Calu3 (cell line): ENCODE measurements around the gene TMEM63B. TPM values are rescaled to one million over a fixed set of nuclear protein-coding genes. Genes with fewer than 3 reads are reported as not detected.
"Not testable (repeated sequence)": the region's sequence is repeated elsewhere in the genome, so short reads cannot be mapped to it uniquely, and the experiment has no call there.

Experiments
- BruUV-seq: library from RNA; stranded (reverse); fragments of 400-500 nt; replicated peaks from 2 replicates; lab custom pipeline; 2021; lab: Mats Ljungman, UMichigan
- CTCF ChIA-PET: fragments of 300-600 bp; sonication (Branson Sonifier 250); formaldehyde crosslinking; loops from one replicate; lab custom pipeline; 2022; ENCODE audit warnings: antibody characterized with exemption; lab: Charles Lee
- DNase-seq: peaks from one replicate; pipeline ENCODE4 v3.0.0; 2022
- H3K27ac Mint-ChIP-seq: one replicate; pipeline ENCODE4 v1.8.0; 2022; ENCODE audit warnings: mixed read lengths; ENCODE audit not compliant: unreplicated experiment
- H3K27me3 Mint-ChIP-seq: one replicate; pipeline ENCODE4 v1.8.0; 2022; ENCODE audit warnings: mixed read lengths; ENCODE audit not compliant: unreplicated experiment
- H3K36me3 Mint-ChIP-seq: one replicate; pipeline ENCODE4 v1.8.0; 2022; ENCODE audit warnings: mild to moderate bottlenecking, moderate library complexity, mixed read lengths; ENCODE audit not compliant: insufficient read depth, unreplicated experiment
- H3K4me1 Mint-ChIP-seq: one replicate; pipeline ENCODE4 v1.8.0; 2022; ENCODE audit warnings: mild to moderate bottlenecking, low read depth, mixed read lengths; ENCODE audit not compliant: unreplicated experiment
- H3K4me3 Mint-ChIP-seq: one replicate; pipeline ENCODE4 v1.8.0; 2022; ENCODE audit warnings: mild to moderate bottlenecking, low read depth, moderate library complexity, mixed read lengths; ENCODE audit not compliant: unreplicated experiment
- H3K9me3 Mint-ChIP-seq: one replicate; pipeline ENCODE4 v1.8.0; 2022; ENCODE audit warnings: low read depth, mixed read lengths; ENCODE audit not compliant: unreplicated experiment
- CTCF ChIP-seq: fragments of 200-600 bp; IDR thresholded peaks from one replicate; pipeline ENCODE4 v1.8.0; 2022; ENCODE audit warnings: antibody characterized with exemption; ENCODE audit not compliant: unreplicated experiment
- intact Hi-C: fragments of 100-400 bp; cut with micrococcal nuclease; formaldehyde crosslinking; loops from one replicate; pipeline ENCODE4 v1.10.0; 2022; ENCODE audit not compliant: unreplicated experiment
- total RNA-seq: library from RNA; stranded (reverse); gene quantifications from 2 replicates; pipeline ENCODE4 v1.2.3, GENCODE V29; 2022

The TMEM63B gene
- total RNA-seq, 1 experiment from 2014 or later = 84.2 TPM

GRCh38 chr6:44180406-44180805 is 53.1 kb downstream of the TMEM63B start:
- no peak for DNase-seq
- CTCF ChIA-PET = no interaction called here
- Mint-ChIP-seq H3K9me3 (no peaks in the 10 kb centered on the region), H3K4me3 (no peak overlapping the region), H3K27me3 (peaks cover 2% of the 10 kb centered on the region), H3K4me1 (peaks cover 17% of the 10 kb centered on the region), H3K27ac (no peak overlapping the region), H3K36me3 (no peaks in the 10 kb centered on the region)
- no TSS peak for BruUV-seq
- TF ChIP-seq CTCF = no peak
- intact Hi-C loops = no loop called here

- no peak overlapping the region for H3K4me3 Mint-ChIP-seq
- H3K27me3 Mint-ChIP-seq = peaks cover 7% of the 10 kb centered on the region
- no peaks in the 10 kb centered on the region for H3K9me3 Mint-ChIP-seq
- TF ChIP-seq CTCF = no peak
- no peak for DNase-seq
- CTCF ChIA-PET = no interaction called here
- H3K27ac Mint-ChIP-seq = no peak overlapping the region
- peaks cover 22% of the 10 kb centered on the region for H3K4me1 Mint-ChIP-seq
- intact Hi-C loops = no loop called here
- no peaks in the 10 kb centered on the region for H3K36me3 Mint-ChIP-seq
- BruUV-seq = no TSS peak
Observed at GRCh38 chr6:44180886-44181285, 53.5 kb downstream of the TMEM63B start.

GRCh38 chr6:44181784-44182183 is 54.4 kb downstream of the TMEM63B start:
- H3K9me3 Mint-ChIP-seq, intact Hi-C loops: not testable (repeated sequence)

GRCh38 chr6:44182911-44183390 is 55.6 kb downstream of the TMEM63B start:
- Mint-ChIP-seq H3K4me1 (peaks cover 29% of the 10 kb centered on the region), H3K27me3 (peaks cover 17% of the 10 kb centered on the region), H3K36me3 (no peaks in the 10 kb centered on the region), H3K27ac (no peak overlapping the region), H3K9me3 (no peaks in the 10 kb centered on the region), H3K4me3 (no peak overlapping the region)
- no TSS peak for BruUV-seq
- DNase-seq = no peak
- no peak for TF ChIP-seq CTCF
- CTCF ChIA-PET = no interaction called here
- intact Hi-C loops = no loop called here

More at GRCh38 chr6:44181784-44182183, 54.4 kb downstream of the TMEM63B start:
- H3K36me3 Mint-ChIP-seq, BruUV-seq, DNase-seq, H3K4me3 Mint-ChIP-seq, H3K27ac Mint-ChIP-seq, CTCF ChIA-PET: not testable (repeated sequence)
- Mint-ChIP-seq H3K27me3 (peaks cover 16% of the 10 kb centered on the region), H3K4me1 (peaks cover 29% of the 10 kb centered on the region)

- CTCF ChIA-PET = no interaction called here
- BruUV-seq = no TSS peak
Observed at GRCh38 chr6:44183783-44184182, 56.4 kb downstream of the TMEM63B start.

GRCh38 chr6:44185356-44185755 is 58.0 kb downstream of the TMEM63B start:
- DNase-seq, H3K27ac Mint-ChIP-seq, intact Hi-C loops, H3K4me3 Mint-ChIP-seq, H3K36me3 Mint-ChIP-seq, H3K9me3 Mint-ChIP-seq, BruUV-seq: not testable (repeated sequence)
- Mint-ChIP-seq H3K4me1 (peaks cover 17% of the 10 kb centered on the region), H3K27me3 (peaks cover 26% of the 10 kb centered on the region)
- CTCF ChIA-PET = interaction anchor here (0.6 to 1.1 kb wide), 4 partner anchors 16 to 146 kb away, joined by 3 read pairs; no protein-coding TSS in a partner anchor

More at GRCh38 chr6:44183783-44184182, 56.4 kb downstream of the TMEM63B start:
- peaks cover 17% of the 10 kb centered on the region for H3K27me3 Mint-ChIP-seq
- intact Hi-C loops = no loop called here
- DNase-seq = no peak
- no peaks in the 10 kb centered on the region for H3K36me3 Mint-ChIP-seq
- peaks cover 27% of the 10 kb centered on the region for H3K4me1 Mint-ChIP-seq
- no peak overlapping the region for H3K4me3 Mint-ChIP-seq
- no peak for TF ChIP-seq CTCF
- H3K27ac Mint-ChIP-seq = no peak overlapping the region
- no peaks in the 10 kb centered on the region for H3K9me3 Mint-ChIP-seq
